Measurements from ENCODE around the gene GRB10. TPM values are rescaled to one million over a fixed set of nuclear protein-coding genes. Genes with fewer than 3 reads are reported as not detected.
"Not testable (repeated sequence)": the region's sequence is repeated elsewhere in the genome, so short reads cannot be mapped to it uniquely, and the experiment has no call there.

Gene GRB10
- total RNA-seq, 4 donors from 2014 or later: 3.5 to 35.1 (median 9.2) TPM

DNA sequence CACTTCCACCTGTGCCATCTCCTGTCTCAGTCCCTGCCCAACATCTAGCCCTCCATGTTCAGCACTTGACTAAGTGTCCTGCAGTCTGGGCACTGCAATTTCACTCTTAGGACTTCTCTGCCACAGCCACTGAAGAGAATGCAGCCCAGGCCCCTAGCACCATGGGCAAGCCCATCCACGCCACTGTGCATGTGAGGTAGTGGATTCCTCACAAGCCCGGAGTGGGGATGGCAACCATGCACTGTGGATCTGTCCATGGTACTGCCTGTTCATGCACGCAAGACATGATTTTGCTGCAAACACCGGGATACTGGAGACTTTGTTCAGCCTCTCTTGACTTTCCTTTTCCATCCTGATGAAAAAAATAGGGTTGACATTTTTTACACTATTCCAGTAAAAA lies 229.8 kb downstream of the GRB10 start:
- TF ChIP-seq, protein P1, sequence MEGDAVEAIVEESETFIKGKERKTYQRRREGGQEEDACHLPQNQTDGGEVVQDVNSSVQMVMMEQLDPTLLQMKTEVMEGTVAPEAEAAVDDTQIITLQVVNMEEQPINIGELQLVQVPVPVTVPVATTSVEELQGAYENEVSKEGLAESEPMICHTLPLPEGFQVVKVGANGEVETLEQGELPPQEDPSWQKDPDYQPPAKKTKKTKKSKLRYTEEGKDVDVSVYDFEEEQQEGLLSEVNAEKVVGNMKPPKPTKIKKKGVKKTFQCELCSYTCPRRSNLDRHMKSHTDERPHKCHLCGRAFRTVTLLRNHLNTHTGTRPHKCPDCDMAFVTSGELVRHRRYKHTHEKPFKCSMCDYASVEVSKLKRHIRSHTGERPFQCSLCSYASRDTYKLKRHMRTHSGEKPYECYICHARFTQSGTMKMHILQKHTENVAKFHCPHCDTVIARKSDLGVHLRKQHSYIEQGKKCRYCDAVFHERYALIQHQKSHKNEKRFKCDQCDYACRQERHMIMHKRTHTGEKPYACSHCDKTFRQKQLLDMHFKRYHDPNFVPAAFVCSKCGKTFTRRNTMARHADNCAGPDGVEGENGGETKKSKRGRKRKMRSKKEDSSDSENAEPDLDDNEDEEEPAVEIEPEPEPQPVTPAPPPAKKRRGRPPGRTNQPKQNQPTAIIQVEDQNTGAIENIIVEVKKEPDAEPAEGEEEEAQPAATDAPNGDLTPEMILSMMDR (IDR thresholded peaks at IDR 0.05): no peak
- no peak for TF ChIP-seq POLR2A (IDR thresholded peaks at IDR 0.05)
- H3K27me3 ChIP-seq: peaks cover 0 to 44% (median 0%) of the 10 kb centered on the region in 4 donors
- no peaks in the 10 kb centered on the region for H3K9me3 ChIP-seq
- DNase-seq: no peak
- no peaks in the 10 kb centered on the region for H3K36me3 ChIP-seq
- intact Hi-C loops (cut with DNase I): no loop called here
- no peak overlapping the region for H3K4me3 ChIP-seq
- H3K27ac ChIP-seq: no peak overlapping the region
- 10 to 13% methylated on average over 3 to 4 of the region's 4 CpGs for WGBS, 2 donors
- peaks cover 0 to 15% (median 4%) of the 10 kb centered on the region in 3 donors for H3K4me1 ChIP-seq

DNA sequence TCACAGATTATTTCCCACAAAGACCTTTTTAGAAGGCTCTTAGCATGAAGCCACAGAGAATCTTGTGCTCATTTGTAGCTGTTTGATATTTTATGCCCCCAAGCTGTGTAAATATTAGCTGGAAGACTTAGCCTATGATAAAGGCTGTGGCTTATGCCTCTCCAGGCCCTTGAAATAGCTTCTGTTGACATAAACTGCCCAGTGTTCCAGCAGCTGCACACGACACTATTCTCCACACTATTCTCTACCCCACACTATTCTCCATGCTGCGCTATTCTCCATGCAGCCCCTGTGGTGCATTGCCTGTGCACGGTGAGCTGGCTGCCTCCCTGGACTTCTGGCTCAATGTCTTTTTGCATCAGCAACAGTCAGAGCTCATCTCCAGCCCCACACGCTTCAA lies 230.6 kb downstream of the GRB10 start:
- no peak overlapping the region for H3K4me3 ChIP-seq
- no peak for TF ChIP-seq POLR2A (IDR thresholded peaks at IDR 0.05)
- TF ChIP-seq, protein P1 (IDR thresholded peaks at IDR 0.05): no peak
- intact Hi-C loops (cut with DNase I): no loop called here
- H3K27ac ChIP-seq: no peak overlapping the region
- peaks cover 0 to 42% (median 0%) of the 10 kb centered on the region in 4 donors for H3K27me3 ChIP-seq
- H3K36me3 ChIP-seq: no peaks in the 10 kb centered on the region
- no peak for DNase-seq
- H3K4me1 ChIP-seq: peaks cover 0 to 11% (median 4%) of the 10 kb centered on the region in 3 donors
- WGBS, 2 donors: 42 to 56% methylated on average over 4 of the region's 4 CpGs
- no peaks in the 10 kb centered on the region for H3K9me3 ChIP-seq

DNA sequence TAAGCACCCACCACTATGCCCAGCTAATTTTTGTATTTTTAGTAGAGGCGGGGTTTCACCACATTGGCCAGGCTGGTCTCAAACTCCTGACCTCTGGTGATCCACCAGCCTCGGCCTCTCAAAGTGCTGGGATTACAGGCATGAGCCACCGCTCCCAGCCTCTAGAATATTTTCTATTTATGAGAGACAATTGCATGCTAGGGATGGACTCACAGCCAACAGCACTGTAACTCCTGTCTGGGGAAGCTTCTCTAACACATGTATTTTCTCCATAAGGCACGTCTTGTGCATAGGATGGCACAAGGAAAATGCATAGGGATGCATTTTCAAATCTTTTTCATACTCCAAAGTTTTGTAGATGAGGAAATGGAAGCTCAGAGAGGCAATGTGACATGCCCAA lies 237.1 kb downstream of the GRB10 start:
- H3K27ac ChIP-seq; H3K4me1 ChIP-seq; intact Hi-C loops (cut with DNase I); H3K9me3 ChIP-seq; H3K4me3 ChIP-seq; DNase-seq; H3K27me3 ChIP-seq; H3K36me3 ChIP-seq: not testable (repeated sequence)
- whole genome bisulfite sequencing, 2 donors: 84 to 85% methylated on average over 4 of the region's 4 CpGs

DNA sequence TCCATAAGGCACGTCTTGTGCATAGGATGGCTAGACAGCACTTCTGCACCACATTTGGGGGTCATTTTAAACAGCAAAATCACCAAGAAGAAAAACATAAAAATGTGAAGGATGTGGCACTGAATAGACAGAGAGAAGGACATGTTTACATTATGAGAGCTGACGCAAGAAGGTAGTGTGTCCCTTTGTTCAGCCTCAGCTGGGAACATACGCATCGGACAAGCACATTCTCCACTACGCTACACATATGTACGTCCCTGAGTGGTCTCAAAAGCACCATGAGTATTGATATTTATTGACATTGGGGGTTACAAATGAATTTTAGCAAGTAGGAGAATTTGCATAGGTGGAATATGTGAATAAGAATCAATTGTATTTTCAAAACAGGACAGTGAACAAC lies 237.7 kb downstream of the GRB10 start:
- no peak overlapping the region for H3K4me3 ChIP-seq
- H3K36me3 ChIP-seq: no peaks in the 10 kb centered on the region
- no peaks in the 10 kb centered on the region for H3K9me3 ChIP-seq
- no peak for DNase-seq
- no peaks in the 10 kb centered on the region for H3K27me3 ChIP-seq
- intact Hi-C loops (cut with DNase I): no loop called here
- WGBS, 2 donors: 76% methylated on average over 6 of the region's 6 CpGs
- no peak for TF ChIP-seq POLR2A (IDR thresholded peaks at IDR 0.05)
- TF ChIP-seq, protein P1 (IDR thresholded peaks at IDR 0.05): no peak
- no peaks in the 10 kb centered on the region for H3K4me1 ChIP-seq
- no peak overlapping the region for H3K27ac ChIP-seq

DNA sequence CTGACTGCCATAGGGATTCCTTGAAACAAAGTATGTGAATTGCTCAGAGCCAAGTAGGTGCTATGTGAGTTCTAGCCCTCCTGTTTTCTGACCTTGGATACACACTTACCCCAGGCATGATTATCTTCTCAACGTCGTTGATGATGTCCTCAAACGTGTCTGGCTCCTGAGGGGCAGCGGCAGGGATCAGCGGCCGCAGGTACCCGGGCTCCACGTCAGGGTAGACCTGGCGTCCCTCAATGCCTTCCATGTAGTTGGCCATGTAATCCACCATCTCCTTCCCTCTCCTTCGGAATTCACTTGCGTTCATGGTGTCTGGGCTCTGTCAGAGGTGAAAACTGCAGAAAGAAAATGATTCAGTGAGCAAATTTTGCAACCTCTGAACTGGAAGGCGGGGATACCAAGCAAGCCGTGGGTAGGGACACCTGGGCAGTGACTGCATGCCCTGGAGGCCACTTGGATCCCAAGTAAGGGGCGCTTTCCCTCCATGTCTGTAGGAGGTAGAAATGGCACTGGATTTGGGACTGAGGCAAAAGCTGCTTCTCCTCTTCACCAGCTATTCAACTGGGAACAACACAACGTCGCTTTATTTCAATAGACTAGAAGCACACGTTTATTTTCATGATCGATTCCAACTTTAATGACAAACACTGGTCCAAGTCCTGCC lies 238.8 kb downstream of the GRB10 start:
- DNase-seq: no peak
- 82 to 87% methylated on average over 16 to 18 of the region's 18 CpGs for WGBS, 2 donors

More for the DNA sequence above, 238.8 kb downstream of the GRB10 start:
- Histone ChIP-seq H3K4me1 (no peaks in the 10 kb centered on the region), H3K36me3 (no peaks in the 10 kb centered on the region), H3K9me3 (no peaks in the 10 kb centered on the region), H3K27me3 (no peaks in the 10 kb centered on the region), H3K4me3 (no peak overlapping the region), H3K27ac (no peak overlapping the region)
- intact Hi-C loops (cut with DNase I): no loop called here
- TF ChIP-seq POLR2A (IDR thresholded peaks at IDR 0.05): no peak
- TF ChIP-seq, protein P1 (IDR thresholded peaks at IDR 0.05): no peak
